Measurements from ENCODE around the gene KCNQ5.

The KCNQ5 gene

GRCh38 chr6:72930556-72931132, 308.8 kb downstream of the KCNQ5 start:
- no peak for DNase-seq

GRCh38 chr6:72931325-72931887, 309.5 kb downstream of the KCNQ5 start:
- DNase-seq, result no peak

- DNase-seq, result no peak
These were observed 311.4 kb downstream of the KCNQ5 start for GRCh38 chr6:72933233-72933632.

GRCh38 chr6:72936766-72937559, 315.1 kb downstream of the KCNQ5 start:
- no peak for DNase-seq

- no peak for DNase-seq
These were observed 316.2 kb downstream of the KCNQ5 start for GRCh38 chr6:72938104-72938503.

- no peak for DNase-seq
These were observed 317.1 kb downstream of the KCNQ5 start for GRCh38 chr6:72939004-72939403.

- DNase-seq, result no peak
These were observed 318.4 kb downstream of the KCNQ5 start for GRCh38 chr6:72940265-72940664.

- DNase-seq, result no peak
These were observed 319.4 kb downstream of the KCNQ5 start for GRCh38 chr6:72941263-72941662.

GRCh38 chr6:72941751-72942150, 319.9 kb downstream of the KCNQ5 start:
- DNase-seq, result no peak

GRCh38 chr6:72943699-72944098, 321.8 kb downstream of the KCNQ5 start:
- DNase-seq, result no peak

GRCh38 chr6:72944660-72945059, 322.8 kb downstream of the KCNQ5 start:
- no peak for DNase-seq

GRCh38 chr6:72946774-72947173, 324.9 kb downstream of the KCNQ5 start:
- DNase-seq, result no peak

GRCh38 chr6:72947534-72947933, 325.7 kb downstream of the KCNQ5 start:
- no peak for DNase-seq

- DNase-seq, result no peak
These were observed 326.3 kb downstream of the KCNQ5 start for GRCh38 chr6:72948153-72948552.

GRCh38 chr6:72950114-72950860, 328.4 kb downstream of the KCNQ5 start:
- DNase-seq, result no peak

GRCh38 chr6:72952808-72953630, 331.2 kb downstream of the KCNQ5 start:
- DNase-seq, result no peak

- no peak for DNase-seq
These were observed 332.1 kb downstream of the KCNQ5 start for GRCh38 chr6:72953971-72954381.

GRCh38 chr6:72954716-72955115, 332.9 kb downstream of the KCNQ5 start:
- no peak for DNase-seq

GRCh38 chr6:72955666-72956065, 333.8 kb downstream of the KCNQ5 start:
- no peak for DNase-seq

GRCh38 chr6:72956272-72956671, 334.4 kb downstream of the KCNQ5 start:
- no peak for DNase-seq

- no peak for DNase-seq
These were observed 338.0 kb downstream of the KCNQ5 start for GRCh38 chr6:72959821-72960220.

GRCh38 chr6:72963946-72964345, 342.1 kb downstream of the KCNQ5 start:
- DNase-seq, result no peak
